Upper lobe of left lung (tissue), 4 donors: ENCODE results near the gene ZMIZ2.

Experiments used
- EP300 ChIP-seq, 4 donors: sonication (generic); formaldehyde crosslinking; IDR thresholded peaks; one replicate each; pipeline ENCODE4 v1.5.1; 2017; ENCODE audit warnings: antibody characterized with exemption in 4 of 4, control low read depth in 2 of 4
- TF ChIP-seq, protein P1 (sequence below), 6 experiments: fragments of 450-650 bp in 4 of 6; fragments of 200-600 bp in 2 of 6; sonication (generic) in 2 of 6; IDR thresholded peaks; one replicate each; pipeline ENCODE4 v1.5.1; 2016 to 2019; ENCODE audit warnings: antibody characterized with exemption in 6 of 6

DNA sequence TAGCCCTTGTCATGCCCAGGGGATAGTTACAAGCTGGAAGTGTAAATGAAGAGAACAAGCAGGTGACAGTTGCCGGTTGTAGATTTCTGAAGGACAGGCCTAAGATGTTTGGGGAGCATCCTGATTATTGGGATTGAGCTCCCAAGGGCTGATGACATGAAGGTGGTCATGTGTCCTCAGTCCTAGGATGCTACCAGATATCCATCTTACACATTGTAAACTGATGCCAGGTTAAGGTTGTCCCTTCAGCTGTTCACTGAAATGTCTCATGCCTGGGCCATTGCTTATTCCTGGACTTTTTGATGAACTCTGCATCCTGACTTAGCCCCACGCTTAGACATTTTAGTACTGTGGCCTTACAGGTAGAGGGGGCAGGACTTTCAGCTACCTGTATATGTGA is 1.3 kb downstream of the ZMIZ2 start:
- no peak for TF ChIP-seq EP300 (IDR thresholded peaks at IDR 0.05)
- TF ChIP-seq, protein P1, sequence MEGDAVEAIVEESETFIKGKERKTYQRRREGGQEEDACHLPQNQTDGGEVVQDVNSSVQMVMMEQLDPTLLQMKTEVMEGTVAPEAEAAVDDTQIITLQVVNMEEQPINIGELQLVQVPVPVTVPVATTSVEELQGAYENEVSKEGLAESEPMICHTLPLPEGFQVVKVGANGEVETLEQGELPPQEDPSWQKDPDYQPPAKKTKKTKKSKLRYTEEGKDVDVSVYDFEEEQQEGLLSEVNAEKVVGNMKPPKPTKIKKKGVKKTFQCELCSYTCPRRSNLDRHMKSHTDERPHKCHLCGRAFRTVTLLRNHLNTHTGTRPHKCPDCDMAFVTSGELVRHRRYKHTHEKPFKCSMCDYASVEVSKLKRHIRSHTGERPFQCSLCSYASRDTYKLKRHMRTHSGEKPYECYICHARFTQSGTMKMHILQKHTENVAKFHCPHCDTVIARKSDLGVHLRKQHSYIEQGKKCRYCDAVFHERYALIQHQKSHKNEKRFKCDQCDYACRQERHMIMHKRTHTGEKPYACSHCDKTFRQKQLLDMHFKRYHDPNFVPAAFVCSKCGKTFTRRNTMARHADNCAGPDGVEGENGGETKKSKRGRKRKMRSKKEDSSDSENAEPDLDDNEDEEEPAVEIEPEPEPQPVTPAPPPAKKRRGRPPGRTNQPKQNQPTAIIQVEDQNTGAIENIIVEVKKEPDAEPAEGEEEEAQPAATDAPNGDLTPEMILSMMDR (IDR thresholded peaks at IDR 0.05): no peak
